GM12865 (cell line): Measurements from ENCODE around the gene CKAP5.
"Not testable (repeated sequence)": the region's sequence is repeated elsewhere in the genome, so short reads cannot be mapped to it uniquely, and the experiment has no call there.

ENCODE experiments used
- DNase-seq: peaks from one replicate; pipeline ENCODE4 v3.0.0; 2010; ENCODE audit warnings: low read depth
- H3K4me3 ChIP-seq: 2 replicates; pipeline ENCODE4 v1.5.1; 2011; ENCODE audit warnings: mild to moderate bottlenecking, low read depth, low read length, control low read depth
- TF ChIP-seq, protein P1 (sequence below): IDR thresholded peaks from 2 replicates; pipeline ENCODE4 v1.5.1; 2011; ENCODE audit warnings: low read length, control low read depth, low read depth, inconsistent platforms; ENCODE audit not compliant: insufficient read depth; ENCODE audit errors: missing control alignments

Gene CKAP5

GRCh38 chr11:46712874-46713576 is 133.1 kb downstream of the CKAP5 start:
- TF ChIP-seq, protein P1, sequence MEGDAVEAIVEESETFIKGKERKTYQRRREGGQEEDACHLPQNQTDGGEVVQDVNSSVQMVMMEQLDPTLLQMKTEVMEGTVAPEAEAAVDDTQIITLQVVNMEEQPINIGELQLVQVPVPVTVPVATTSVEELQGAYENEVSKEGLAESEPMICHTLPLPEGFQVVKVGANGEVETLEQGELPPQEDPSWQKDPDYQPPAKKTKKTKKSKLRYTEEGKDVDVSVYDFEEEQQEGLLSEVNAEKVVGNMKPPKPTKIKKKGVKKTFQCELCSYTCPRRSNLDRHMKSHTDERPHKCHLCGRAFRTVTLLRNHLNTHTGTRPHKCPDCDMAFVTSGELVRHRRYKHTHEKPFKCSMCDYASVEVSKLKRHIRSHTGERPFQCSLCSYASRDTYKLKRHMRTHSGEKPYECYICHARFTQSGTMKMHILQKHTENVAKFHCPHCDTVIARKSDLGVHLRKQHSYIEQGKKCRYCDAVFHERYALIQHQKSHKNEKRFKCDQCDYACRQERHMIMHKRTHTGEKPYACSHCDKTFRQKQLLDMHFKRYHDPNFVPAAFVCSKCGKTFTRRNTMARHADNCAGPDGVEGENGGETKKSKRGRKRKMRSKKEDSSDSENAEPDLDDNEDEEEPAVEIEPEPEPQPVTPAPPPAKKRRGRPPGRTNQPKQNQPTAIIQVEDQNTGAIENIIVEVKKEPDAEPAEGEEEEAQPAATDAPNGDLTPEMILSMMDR: no peak
- no peak overlapping the region for H3K4me3 ChIP-seq
- no peak for DNase-seq

- DNase-seq: no peak
- H3K4me3 ChIP-seq: no peak overlapping the region
- TF ChIP-seq, protein P1: no peak
Measured at GRCh38 chr11:46711303-46711702, 134.8 kb downstream of the CKAP5 start.

DNA sequence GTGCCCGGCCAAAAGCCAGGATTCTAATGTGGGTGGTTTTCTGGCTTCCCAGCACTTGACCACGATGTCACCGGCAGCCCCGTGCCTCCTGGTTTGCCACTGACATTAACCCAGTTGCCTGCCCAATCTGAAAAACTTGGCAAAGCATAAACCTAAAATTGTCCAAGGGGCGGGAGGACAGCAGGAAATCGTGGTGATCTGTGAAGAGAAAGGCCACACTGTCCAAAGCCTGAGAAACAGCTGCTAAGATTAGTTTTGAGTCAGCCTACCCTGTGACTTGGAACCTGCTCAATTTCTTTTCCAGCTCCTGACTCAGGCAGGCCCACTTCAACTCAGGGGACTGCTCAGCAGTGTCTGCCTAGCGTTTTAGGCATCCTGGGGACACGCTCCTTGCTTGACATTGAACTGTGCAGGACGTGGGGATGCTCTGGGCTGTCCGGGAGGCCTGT is 135.2 kb downstream of the CKAP5 start:
- DNase-seq: no peak
- no peak overlapping the region for H3K4me3 ChIP-seq
- TF ChIP-seq, protein P1: no peak

- not testable (repeated sequence) for H3K4me3 ChIP-seq, DNase-seq
Measured at GRCh38 chr11:46709351-46709750, 136.7 kb downstream of the CKAP5 start.

- DNase-seq: no peak
- TF ChIP-seq, protein P1: no peak
- no peak overlapping the region for H3K4me3 ChIP-seq
Measured at GRCh38 chr11:46706886-46707285, 139.2 kb downstream of the CKAP5 start.

DNA sequence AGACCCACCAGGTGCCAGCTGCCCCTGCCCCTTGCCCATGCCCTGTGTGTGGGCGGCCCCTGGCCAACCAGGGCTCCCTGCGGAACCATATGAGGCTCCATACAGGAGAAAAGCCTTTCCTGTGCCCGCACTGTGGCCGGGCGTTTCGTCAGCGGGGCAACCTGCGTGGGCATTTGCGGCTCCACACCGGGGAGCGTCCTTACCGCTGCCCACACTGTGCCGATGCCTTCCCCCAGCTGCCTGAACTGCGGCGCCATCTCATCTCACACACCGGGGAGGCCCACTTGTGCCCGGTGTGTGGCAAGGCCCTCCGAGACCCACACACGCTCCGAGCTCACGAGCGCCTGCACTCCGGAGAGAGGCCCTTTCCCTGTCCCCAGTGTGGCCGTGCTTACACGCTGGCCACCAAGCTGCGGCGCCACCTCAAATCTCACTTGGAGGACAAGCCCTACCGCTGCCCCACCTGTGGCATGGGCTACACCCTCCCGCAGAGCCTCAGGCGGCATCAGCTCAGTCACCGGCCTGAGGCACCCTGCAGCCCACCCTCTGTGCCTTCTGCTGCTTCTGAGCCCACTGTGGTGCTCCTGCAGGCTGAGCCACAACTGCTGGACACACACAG is 140.9 kb downstream of the CKAP5 start:
- DNase-seq: no peak
- TF ChIP-seq, protein P1: no peak
- no peak overlapping the region for H3K4me3 ChIP-seq

DNA sequence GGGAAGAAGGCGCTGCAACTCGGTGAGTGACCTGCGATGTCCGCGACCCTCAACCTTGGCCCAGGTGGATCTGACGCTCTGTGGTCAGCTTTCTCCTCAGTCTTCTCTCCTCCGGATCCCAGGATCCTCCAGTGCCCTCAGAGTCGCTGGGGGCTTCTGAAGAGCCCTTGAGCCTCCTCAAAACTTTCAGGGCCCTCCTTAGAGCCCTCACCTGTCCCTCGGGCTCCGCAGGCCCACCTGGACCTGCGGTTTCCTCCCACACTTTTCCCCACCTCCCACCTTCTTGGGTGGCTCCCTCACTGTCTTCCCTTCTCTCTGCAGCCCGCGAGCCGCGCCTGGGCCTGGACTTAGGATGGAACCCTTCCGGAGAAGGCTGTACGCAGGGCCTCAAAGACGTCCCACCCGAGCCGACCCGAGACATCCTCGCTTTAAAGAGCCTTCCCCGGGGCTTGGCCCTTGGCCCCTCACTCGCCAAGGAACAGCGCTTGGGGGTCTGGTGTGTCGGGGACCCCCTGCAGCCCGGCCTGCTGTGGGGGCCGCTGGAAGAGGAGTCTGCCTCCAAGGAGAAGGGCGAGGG is 144.9 kb downstream of the CKAP5 start:
- H3K4me3 ChIP-seq: peak overlapping the region; percentile 69
- no peak for DNase-seq
- TF ChIP-seq, protein P1: no peak
